Loucy (cell line): ENCODE data around the gene JAZF1.
"Not testable (repeated sequence)": the region's sequence is repeated elsewhere in the genome, so short reads cannot be mapped to it uniquely, and the experiment has no call there.

Experiments
- H2AFZ ChIP-seq: fragments of 200-600 bp; sonication (generic); 2 replicates; pipeline ENCODE4 v1.6.0; 2016; ENCODE audit warnings: antibody characterized with exemption, mild to moderate bottlenecking, low read length, moderate library complexity
- H3F3A ChIP-seq: fragments of 200-600 bp; 2 replicates; pipeline ENCODE4 v1.6.0; 2016; ENCODE audit warnings: antibody characterized with exemption, low read depth, mild to moderate bottlenecking
- H3K27me3 ChIP-seq: fragments of 200-600 bp; sonication (generic); 2 replicates; pipeline ENCODE4 v1.6.1; 2014; ENCODE audit warnings: low read length, mild to moderate bottlenecking; ENCODE audit not compliant: insufficient read depth, poor library complexity, severe bottlenecking
- H3K36me3 ChIP-seq: fragments of 200-600 bp; sonication (generic); 2 replicates; pipeline ENCODE4 v1.6.1; 2016; ENCODE audit warnings: low read length; ENCODE audit not compliant: insufficient read depth
- H3K4me1 ChIP-seq: fragments of 200-600 bp; sonication (generic); 2 replicates; pipeline ENCODE4 v1.5.1; 2014; ENCODE audit warnings: low read length, mild to moderate bottlenecking; ENCODE audit not compliant: insufficient read depth, poor library complexity, severe bottlenecking
- H3K4me2 ChIP-seq: fragments of 200-600 bp; sonication (generic); 2 replicates; pipeline ENCODE4 v1.6.0; 2014; ENCODE audit warnings: antibody characterized with exemption, low read length, low read depth, mild to moderate bottlenecking; ENCODE audit not compliant: poor library complexity, severe bottlenecking
- H3K4me3 ChIP-seq: fragments of 200-600 bp; sonication (generic); 2 replicates; pipeline ENCODE4 v1.5.1; 2014; ENCODE audit warnings: low read length, mild to moderate bottlenecking, mixed read lengths; ENCODE audit not compliant: poor library complexity, severe bottlenecking
- H3K79me2 ChIP-seq: fragments of 200-600 bp; sonication (generic); 2 replicates; pipeline ENCODE4 v1.6.1; 2014; ENCODE audit warnings: low read length; ENCODE audit not compliant: insufficient read depth
- H3K9ac ChIP-seq: fragments of 200-600 bp; sonication (generic); 2 replicates; pipeline ENCODE4 v1.6.0; 2014; ENCODE audit warnings: mild to moderate bottlenecking, low read depth, low read length, moderate library complexity; ENCODE audit not compliant: poor library complexity, severe bottlenecking
- H3K9me2 ChIP-seq: fragments of 200-600 bp; sonication (generic); replicated peaks from 2 replicates; pipeline ENCODE4 v1.6.1; 2016; ENCODE audit warnings: low read depth, low read length, mixed read lengths
- H3K9me3 ChIP-seq: fragments of 200-600 bp; sonication (generic); 2 replicates; pipeline ENCODE4 v1.6.1; 2014; ENCODE audit warnings: mild to moderate bottlenecking, antibody characterized with exemption, low read length, low read depth; ENCODE audit not compliant: insufficient read depth
- H4K20me1 ChIP-seq: fragments of 200-600 bp; sonication (generic); 2 replicates; pipeline ENCODE4 v1.6.0; 2014; ENCODE audit warnings: antibody characterized with exemption, low read length, mild to moderate bottlenecking; ENCODE audit not compliant: insufficient read depth, poor library complexity, severe bottlenecking
- EZH2phosphoT487 ChIP-seq: fragments of 200-600 bp; IDR thresholded peaks from 2 replicates; pipeline ENCODE4 v1.6.1; 2018; ENCODE audit warnings: antibody characterized with exemption, mild to moderate bottlenecking, moderate library complexity, borderline replicate concordance
- TF ChIP-seq, protein P1 (sequence below): fragments of 200-600 bp; sonication (generic); conservative IDR thresholded peaks from 2 replicates; pipeline ENCODE4 v1.5.1; 2014; ENCODE audit warnings: mild to moderate bottlenecking, antibody characterized with exemption, low read length

JAZF1 gene

DNA sequence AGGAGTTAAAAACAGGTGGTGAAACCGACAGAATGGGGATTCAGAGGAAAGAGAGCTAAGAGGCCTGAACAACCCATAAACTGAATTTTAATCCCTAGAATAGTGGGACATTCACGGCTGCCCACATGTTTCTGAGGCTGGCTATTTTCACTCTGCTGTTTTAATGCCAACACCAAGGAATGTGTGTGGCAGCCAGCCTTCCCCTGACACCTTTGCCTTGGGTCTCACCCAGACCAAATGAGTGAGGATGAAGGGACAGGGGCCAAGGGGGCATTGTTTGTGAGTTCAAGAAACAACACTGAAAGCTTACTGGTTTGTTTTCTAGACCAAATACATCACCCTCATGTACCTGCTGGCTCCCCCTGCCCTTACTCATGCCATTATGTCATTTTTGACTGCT is 164.3 kb downstream of the JAZF1 start:
- H3K79me2 ChIP-seq, result peaks cover 4% of the 10 kb centered on the region; the same call in 1 of the 2 replicates
- peaks cover 8% of the 10 kb centered on the region; the same call in 1 of the 2 replicates for H3K36me3 ChIP-seq
- H3K9me3 ChIP-seq, result peaks cover 15% of the 10 kb centered on the region; the same call in 1 of the 2 replicates
- H3K4me2 ChIP-seq, result no peak overlapping the region
- no peaks in the 10 kb centered on the region for H3K9me2 ChIP-seq
- no peak overlapping the region for H2AFZ ChIP-seq
- peaks cover 5% of the 10 kb centered on the region for H3K4me1 ChIP-seq
- TF ChIP-seq, protein P1, sequence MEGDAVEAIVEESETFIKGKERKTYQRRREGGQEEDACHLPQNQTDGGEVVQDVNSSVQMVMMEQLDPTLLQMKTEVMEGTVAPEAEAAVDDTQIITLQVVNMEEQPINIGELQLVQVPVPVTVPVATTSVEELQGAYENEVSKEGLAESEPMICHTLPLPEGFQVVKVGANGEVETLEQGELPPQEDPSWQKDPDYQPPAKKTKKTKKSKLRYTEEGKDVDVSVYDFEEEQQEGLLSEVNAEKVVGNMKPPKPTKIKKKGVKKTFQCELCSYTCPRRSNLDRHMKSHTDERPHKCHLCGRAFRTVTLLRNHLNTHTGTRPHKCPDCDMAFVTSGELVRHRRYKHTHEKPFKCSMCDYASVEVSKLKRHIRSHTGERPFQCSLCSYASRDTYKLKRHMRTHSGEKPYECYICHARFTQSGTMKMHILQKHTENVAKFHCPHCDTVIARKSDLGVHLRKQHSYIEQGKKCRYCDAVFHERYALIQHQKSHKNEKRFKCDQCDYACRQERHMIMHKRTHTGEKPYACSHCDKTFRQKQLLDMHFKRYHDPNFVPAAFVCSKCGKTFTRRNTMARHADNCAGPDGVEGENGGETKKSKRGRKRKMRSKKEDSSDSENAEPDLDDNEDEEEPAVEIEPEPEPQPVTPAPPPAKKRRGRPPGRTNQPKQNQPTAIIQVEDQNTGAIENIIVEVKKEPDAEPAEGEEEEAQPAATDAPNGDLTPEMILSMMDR, result no peak
- no peak for TF ChIP-seq EZH2phosphoT487
- H3K9ac ChIP-seq, result no peak overlapping the region
- H3K4me3 ChIP-seq, result no peak overlapping the region
- H3F3A ChIP-seq, result no peaks in the 10 kb centered on the region
- no peaks in the 10 kb centered on the region for H4K20me1 ChIP-seq
- no peaks in the 10 kb centered on the region for H3K27me3 ChIP-seq

DNA sequence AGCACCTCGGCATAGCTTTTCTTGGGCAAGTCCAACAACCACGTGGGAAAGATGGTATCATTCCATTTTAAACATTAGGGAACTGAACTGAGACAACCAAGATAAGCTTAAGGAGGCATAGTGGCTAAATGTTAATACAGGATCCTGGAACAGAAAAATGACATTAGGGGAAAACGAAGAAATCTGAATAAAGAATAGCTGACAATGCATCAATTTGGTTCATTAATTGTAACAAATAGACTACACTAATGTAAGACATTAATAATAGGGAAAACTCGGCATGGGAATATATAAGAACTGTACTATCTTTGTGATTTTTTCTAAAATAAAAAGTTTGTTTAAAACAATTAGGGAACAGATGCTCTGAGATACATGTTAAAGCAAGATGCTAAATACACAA is 165.4 kb downstream of the JAZF1 start:
- Histone ChIP-seq H3F3A (no peaks in the 10 kb centered on the region), H3K4me1 (peaks cover 4% of the 10 kb centered on the region), H3K27me3 (no peaks in the 10 kb centered on the region), H3K9me3 (peaks cover 15% of the 10 kb centered on the region; the same call in 1 of the 2 replicates), H3K4me3 (no peak overlapping the region), H3K36me3 (peaks cover 8% of the 10 kb centered on the region; the same call in 1 of the 2 replicates), H2AFZ (no peak overlapping the region), H4K20me1 (no peaks in the 10 kb centered on the region), H3K4me2 (no peak overlapping the region), H3K9ac (no peak overlapping the region), H3K79me2 (peaks cover 4% of the 10 kb centered on the region; the same call in 1 of the 2 replicates), H3K9me2 (no peaks in the 10 kb centered on the region)
- TF ChIP-seq, protein P1, result no peak
- TF ChIP-seq EZH2phosphoT487, result no peak

DNA sequence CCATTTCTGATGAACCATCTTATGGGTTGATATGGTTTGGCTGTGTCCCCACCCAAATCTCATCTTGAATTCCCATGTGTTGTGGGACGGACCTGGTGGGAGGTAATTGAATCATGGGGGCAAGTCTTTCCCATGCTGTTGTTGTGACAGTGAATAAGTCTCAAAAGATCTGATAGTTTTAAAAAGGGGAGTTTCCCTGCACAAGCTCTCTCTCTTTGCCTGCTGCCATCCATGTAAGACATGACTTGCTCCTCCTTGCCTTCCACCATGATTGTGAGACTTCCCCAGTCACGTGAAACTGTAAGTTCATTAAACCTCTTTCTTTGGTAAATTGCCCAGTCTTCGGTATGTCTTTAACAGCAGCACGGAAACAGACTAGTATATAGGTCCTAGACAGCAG is 166.3 kb downstream of the JAZF1 start:
- H3K79me2 ChIP-seq, H3K27me3 ChIP-seq, H2AFZ ChIP-seq, H3K4me1 ChIP-seq, H3K36me3 ChIP-seq, H3K9ac ChIP-seq, H3K4me2 ChIP-seq, H4K20me1 ChIP-seq, H3K4me3 ChIP-seq, H3K9me2 ChIP-seq, H3F3A ChIP-seq: not testable (repeated sequence)
- peaks cover 15% of the 10 kb centered on the region; the same call in 1 of the 2 replicates for H3K9me3 ChIP-seq

DNA sequence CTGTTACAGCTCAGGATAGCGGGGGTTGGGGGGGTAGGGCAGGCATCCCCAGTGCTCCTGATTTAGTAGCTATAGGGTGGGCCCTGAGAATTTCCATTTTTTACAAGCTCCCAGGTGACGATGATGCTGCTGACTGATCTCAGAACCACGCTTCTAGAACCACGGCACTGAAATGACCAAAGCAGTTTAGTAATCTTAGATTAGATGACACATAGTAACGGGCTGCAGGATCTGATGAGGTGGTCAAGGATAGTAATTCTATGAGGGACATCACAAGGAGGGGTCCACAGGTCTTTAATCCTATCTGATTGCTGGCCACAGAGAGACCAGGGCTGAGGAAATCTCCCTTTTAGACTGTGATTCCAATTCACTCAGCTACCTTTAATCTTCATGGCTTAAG is 167.2 kb downstream of the JAZF1 start:
- H3K4me3 ChIP-seq, result no peak overlapping the region
- H3K4me1 ChIP-seq, result no peaks in the 10 kb centered on the region
- H2AFZ ChIP-seq, result no peak overlapping the region
- H3K79me2 ChIP-seq, result no peaks in the 10 kb centered on the region
- H3K9me2 ChIP-seq, result no peaks in the 10 kb centered on the region
- no peak for TF ChIP-seq EZH2phosphoT487
- TF ChIP-seq, protein P1, result no peak
- no peaks in the 10 kb centered on the region for H4K20me1 ChIP-seq
- H3K36me3 ChIP-seq, result peaks cover 8% of the 10 kb centered on the region; the same call in 1 of the 2 replicates
- H3K27me3 ChIP-seq, result no peaks in the 10 kb centered on the region
- no peak overlapping the region for H3K9ac ChIP-seq
- H3F3A ChIP-seq, result no peaks in the 10 kb centered on the region
- peaks cover 15% of the 10 kb centered on the region; the same call in 1 of the 2 replicates for H3K9me3 ChIP-seq
- no peak overlapping the region for H3K4me2 ChIP-seq
